ENCODE data around the gene C5AR2. TPM values are rescaled to one million over a fixed set of nuclear protein-coding genes. Genes with fewer than 3 reads are reported as not detected.
A peak's percentile ranks its signal among the peaks of the same experiment; 100 is the strongest.
"Not testable (repeated sequence)": the region's sequence is repeated elsewhere in the genome, so short reads cannot be mapped to it uniquely, and the experiment has no call there.

C5AR2 gene
- total RNA-seq, 2 experiments from 2014 or later: not detected

DNA sequence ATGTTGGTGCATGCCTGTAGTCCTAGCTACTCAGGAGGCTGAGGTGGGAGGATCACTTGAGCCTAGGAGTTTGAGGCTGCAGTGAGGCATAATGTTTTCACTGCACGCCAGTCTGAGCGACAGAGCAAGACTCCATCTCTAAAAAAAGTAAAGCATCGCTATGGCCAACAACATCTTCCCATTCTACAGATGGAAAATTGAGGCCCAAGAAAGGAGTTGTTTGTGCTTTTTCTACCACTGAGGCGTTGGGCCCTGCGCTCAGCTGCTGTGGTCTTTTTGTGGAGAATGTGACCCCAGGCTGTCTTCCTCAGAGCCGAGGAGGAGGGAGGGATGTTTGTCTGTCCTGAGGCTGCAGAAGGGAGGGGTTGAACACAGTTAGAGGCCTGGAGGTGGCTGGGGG, 485 bp upstream of the C5AR2 start:
- CTCF ChIA-PET: no interaction called here
- H3K4me3 Mint-ChIP-seq: no peak overlapping the region
- H3K27me3 Mint-ChIP-seq (ENCODE audit: low read depth): no peaks in the 10 kb centered on the region

GRCh38 chr19:47336765-47337718, 5.1 kb downstream of the C5AR2 start:
- H3K9me3 Mint-ChIP-seq; H3K4me1 Mint-ChIP-seq (ENCODE audit: low read depth); intact Hi-C loops (cut with micrococcal nuclease); H3K36me3 Mint-ChIP-seq (ENCODE audit: low read depth); H3K27me3 Mint-ChIP-seq (ENCODE audit: low read depth); H3K27ac Mint-ChIP-seq; H3K4me3 Mint-ChIP-seq: not testable (repeated sequence)
- CTCF ChIA-PET: interaction anchor here (0.7 to 1.5 kb wide), 2 partner anchors 12 to 13 kb away, joined by 3 to 4 read pairs; partner anchors contain the start of gene DHX34
- peak; percentile 32 for DNase-seq

More for the DNA sequence above, 485 bp upstream of the C5AR2 start:
- no peaks in the 10 kb centered on the region for H3K9me3 Mint-ChIP-seq
- peaks cover 4% of the 10 kb centered on the region for H3K4me1 Mint-ChIP-seq (ENCODE audit: low read depth)
- no peak for DNase-seq
- no peak overlapping the region for H3K27ac Mint-ChIP-seq
- intact Hi-C loops (cut with micrococcal nuclease): no loop called here
- no peaks in the 10 kb centered on the region for H3K36me3 Mint-ChIP-seq (ENCODE audit: low read depth)

DNA sequence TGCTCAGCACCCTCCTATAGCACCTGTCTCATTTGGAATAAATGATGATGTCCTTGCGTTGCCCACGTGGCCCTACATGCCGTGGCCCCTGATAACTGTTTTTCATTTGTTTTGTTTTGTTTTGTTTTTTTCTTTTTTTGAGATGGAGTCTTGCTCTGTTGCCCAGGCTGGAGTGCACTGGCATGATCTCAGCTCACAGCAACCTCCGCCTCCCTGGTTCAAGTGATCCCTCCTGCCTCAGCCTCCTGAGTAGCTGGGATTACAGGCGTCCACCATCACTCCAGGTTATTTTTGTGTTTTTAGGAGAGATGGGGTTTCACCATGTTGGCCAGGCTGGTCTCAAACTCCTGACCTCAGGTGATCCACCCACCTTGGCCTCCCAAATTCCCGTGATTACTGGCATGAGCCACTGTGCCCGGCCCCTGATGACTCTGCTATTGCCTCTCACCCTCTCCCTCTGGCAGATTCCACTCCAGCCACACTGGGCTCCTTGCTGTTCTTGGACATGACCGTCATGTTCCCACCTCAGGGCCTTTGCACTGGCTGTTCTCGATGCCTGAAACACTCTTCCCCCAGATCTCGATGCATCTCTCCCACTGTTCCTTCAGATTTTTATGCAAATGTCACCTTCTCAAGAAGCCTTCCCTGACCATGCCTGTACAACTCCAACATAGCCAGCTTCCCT, 7.4 kb downstream of the C5AR2 start:
- H3K4me1 Mint-ChIP-seq (ENCODE audit: low read depth): peaks cover 7% of the 10 kb centered on the region
- no peaks in the 10 kb centered on the region for H3K27me3 Mint-ChIP-seq (ENCODE audit: low read depth)
- DNase-seq: no peak
- CTCF ChIA-PET: interaction anchor here (0.6 to 1.3 kb wide), 2 partner anchors 43 to 1050 kb away, joined by 4 read pairs; no protein-coding TSS in a partner anchor
- H3K36me3 Mint-ChIP-seq (ENCODE audit: low read depth): no peaks in the 10 kb centered on the region
- intact Hi-C loops (cut with micrococcal nuclease): no loop called here
- no peaks in the 10 kb centered on the region for H3K9me3 Mint-ChIP-seq
- no peak overlapping the region for H3K4me3 Mint-ChIP-seq
- no peak overlapping the region for H3K27ac Mint-ChIP-seq

DNA sequence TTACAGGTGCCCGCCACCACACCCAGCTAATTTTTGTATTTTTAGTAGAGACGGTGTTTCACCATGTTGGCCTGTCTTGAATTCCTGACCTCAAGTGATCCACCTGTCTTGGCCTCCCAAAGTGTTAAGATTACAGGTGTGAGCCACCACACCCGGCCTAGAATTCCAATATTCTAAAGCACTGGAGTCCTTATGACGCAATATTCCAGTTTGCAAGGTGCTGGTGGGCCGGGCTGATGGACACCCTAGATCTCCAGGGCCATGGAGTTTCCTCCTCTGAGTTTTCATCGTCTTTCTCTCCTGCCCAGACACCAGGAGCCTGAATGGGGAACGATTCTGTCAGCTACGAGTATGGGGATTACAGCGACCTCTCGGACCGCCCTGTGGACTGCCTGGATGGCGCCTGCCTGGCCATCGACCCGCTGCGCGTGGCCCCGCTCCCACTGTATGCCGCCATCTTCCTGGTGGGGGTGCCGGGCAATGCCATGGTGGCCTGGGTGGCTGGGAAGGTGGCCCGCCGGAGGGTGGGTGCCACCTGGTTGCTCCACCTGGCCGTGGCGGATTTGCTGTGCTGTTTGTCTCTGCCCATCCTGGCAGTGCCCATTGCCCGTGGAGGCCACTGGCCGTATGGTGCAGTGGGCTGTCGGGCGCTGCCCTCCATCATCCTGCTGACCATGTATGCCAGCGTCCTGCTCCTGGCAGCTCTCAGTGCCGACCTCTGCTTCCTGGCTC, 8.7 kb downstream of the C5AR2 start:
- no peaks in the 10 kb centered on the region for H3K36me3 Mint-ChIP-seq (ENCODE audit: low read depth)
- peaks cover 7% of the 10 kb centered on the region for H3K4me1 Mint-ChIP-seq (ENCODE audit: low read depth)
- intact Hi-C loops (cut with micrococcal nuclease): no loop called here
- H3K4me3 Mint-ChIP-seq: no peak overlapping the region
- no peak for DNase-seq
- no peaks in the 10 kb centered on the region for H3K27me3 Mint-ChIP-seq (ENCODE audit: low read depth)
- no peak overlapping the region for H3K27ac Mint-ChIP-seq
- H3K9me3 Mint-ChIP-seq: no peaks in the 10 kb centered on the region
- CTCF ChIA-PET: no interaction called here

DNA sequence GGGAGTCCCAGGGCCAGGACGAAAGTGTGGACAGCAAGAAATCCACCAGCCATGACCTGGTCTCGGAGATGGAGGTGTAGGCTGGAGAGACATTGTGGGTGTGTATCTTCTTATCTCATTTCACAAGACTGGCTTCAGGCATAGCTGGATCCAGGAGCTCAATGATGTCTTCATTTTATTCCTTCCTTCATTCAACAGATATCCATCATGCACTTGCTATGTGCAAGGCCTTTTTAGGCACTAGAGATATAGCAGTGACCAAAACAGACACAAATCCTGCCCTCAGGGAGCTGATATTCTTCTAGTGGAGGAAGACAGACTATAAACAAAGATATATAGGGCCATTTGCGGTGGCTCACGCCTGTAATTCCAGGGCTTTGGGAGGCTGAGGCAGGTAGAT, 9.8 kb downstream of the C5AR2 start:
- H3K9me3 Mint-ChIP-seq: no peaks in the 10 kb centered on the region
- H3K4me1 Mint-ChIP-seq (ENCODE audit: low read depth): peaks cover under 1% of the 10 kb centered on the region
- no peak overlapping the region for H3K27ac Mint-ChIP-seq
- DNase-seq: no peak
- no peaks in the 10 kb centered on the region for H3K36me3 Mint-ChIP-seq (ENCODE audit: low read depth)
- H3K27me3 Mint-ChIP-seq (ENCODE audit: low read depth): no peaks in the 10 kb centered on the region
- no peak overlapping the region for H3K4me3 Mint-ChIP-seq
- intact Hi-C loops (cut with micrococcal nuclease): no loop called here
- CTCF ChIA-PET: no interaction called here

DNA sequence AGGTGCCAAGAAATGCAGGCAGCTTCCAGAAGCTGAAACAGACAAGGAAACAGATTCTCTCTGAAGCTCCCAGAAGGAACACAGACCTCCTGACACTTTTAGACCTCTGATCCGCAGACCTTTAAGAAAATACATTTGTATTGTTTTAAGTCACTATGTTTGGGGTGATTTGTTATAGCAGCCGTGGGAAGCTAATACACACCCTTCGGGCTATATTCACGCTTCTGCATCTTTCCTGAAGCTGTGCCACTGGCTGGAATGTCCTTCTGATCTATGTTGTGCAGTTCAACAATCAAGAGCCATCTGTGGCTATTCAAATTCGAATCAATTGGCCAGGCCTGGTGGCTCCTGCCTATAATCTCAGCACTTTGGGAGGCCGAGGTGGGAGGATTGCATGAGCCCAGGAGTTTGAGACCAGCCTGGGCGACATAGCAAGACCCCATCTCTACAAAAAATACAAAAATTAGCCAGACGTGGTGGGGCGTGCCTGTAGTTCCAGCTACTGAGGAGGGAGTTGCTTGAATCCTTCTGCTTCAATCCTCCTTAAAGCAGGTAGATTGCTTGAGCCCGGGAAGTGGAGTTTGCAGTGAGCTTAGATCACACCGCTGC, 11.3 kb downstream of the C5AR2 start:
- H3K27me3 Mint-ChIP-seq (ENCODE audit: low read depth): no peaks in the 10 kb centered on the region
- H3K36me3 Mint-ChIP-seq (ENCODE audit: low read depth): no peaks in the 10 kb centered on the region
- H3K9me3 Mint-ChIP-seq: no peaks in the 10 kb centered on the region
- CTCF ChIA-PET: interaction anchor here (0.6 to 1.1 kb wide), 3 partner anchors 8 to 1327 kb away, joined by 3 to 4 read pairs (median 3); no protein-coding TSS in a partner anchor
- H3K27ac Mint-ChIP-seq: no peak overlapping the region
- DNase-seq: no peak
- intact Hi-C loops (cut with micrococcal nuclease): no loop called here
- H3K4me1 Mint-ChIP-seq (ENCODE audit: low read depth): no peaks in the 10 kb centered on the region
- H3K4me3 Mint-ChIP-seq: no peak overlapping the region

DNA sequence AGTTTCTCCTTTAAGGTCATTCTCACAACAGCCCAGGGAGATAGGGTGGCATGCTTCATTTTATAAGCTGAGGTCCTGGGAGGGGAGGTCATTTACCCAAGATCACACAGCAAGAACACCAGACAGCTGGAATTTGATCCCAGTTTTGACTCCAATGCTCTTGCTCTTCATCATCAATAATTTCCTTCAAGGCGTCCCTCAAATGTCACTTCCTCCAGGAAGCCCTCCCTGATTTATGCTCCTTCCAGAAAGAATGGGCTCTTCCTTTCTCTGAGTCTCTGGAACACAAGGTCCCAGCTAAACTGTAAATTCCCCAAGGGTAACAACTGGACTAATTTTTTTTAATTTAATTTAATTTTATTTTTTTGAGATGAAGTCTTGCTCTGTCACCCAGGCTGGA, 12.4 kb downstream of the C5AR2 start:
- H3K27me3 Mint-ChIP-seq (ENCODE audit: low read depth): no peaks in the 10 kb centered on the region
- peaks cover 4% of the 10 kb centered on the region for H3K36me3 Mint-ChIP-seq (ENCODE audit: low read depth)
- DNase-seq: no peak
- no peak overlapping the region for H3K4me3 Mint-ChIP-seq
- H3K9me3 Mint-ChIP-seq: no peaks in the 10 kb centered on the region
- intact Hi-C loops (cut with micrococcal nuclease): no loop called here
- H3K27ac Mint-ChIP-seq: no peak overlapping the region
- peaks cover 8% of the 10 kb centered on the region for H3K4me1 Mint-ChIP-seq (ENCODE audit: low read depth)
- CTCF ChIA-PET: interaction anchor here (0.6 to 1.1 kb wide), 4 partner anchors 9 to 249 kb away, joined by 3 to 5 read pairs (median 4); no protein-coding TSS in a partner anchor

GRCh38 chr19:47346024-47346423, 14.0 kb downstream of the C5AR2 start:
- intact Hi-C loops (cut with micrococcal nuclease); H3K9me3 Mint-ChIP-seq: not testable (repeated sequence)
- CTCF ChIA-PET: interaction anchor here (0.6 kb wide), 1 partner anchor 66 kb away, joined by 3 read pairs; no protein-coding TSS in a partner anchor

GRCh38 chr19:47348819-47349795, 17.1 kb downstream of the C5AR2 start, which contains the start of gene DHX34:
Gene DHX34 (plus strand): TSS chr19:47349315. CDS start chr19:47353031, 3,716 bp downstream.
- intact Hi-C loops (cut with micrococcal nuclease): loop anchor here (1.0 to 2.0 kb wide), 6 partner anchors 34 to 396 kb away; partner anchors contain the start of genes INAFM1, NAPA, NOP53 and TMEM160
- Mint-ChIP-seq H3K27me3 (ENCODE audit: low read depth) (no peaks in the 10 kb centered on the region), H3K4me3 (peak within 1 kb of the TSS; percentile 100), H3K36me3 (ENCODE audit: low read depth) (peaks cover 27% of the 10 kb centered on the region), H3K4me1 (ENCODE audit: low read depth) (peaks cover 43% of the 10 kb centered on the region), H3K27ac (peak within 1 kb of the TSS; percentile 88), H3K9me3 (no peaks in the 10 kb centered on the region)
- peak; percentile 99 for DNase-seq
- CTCF ChIA-PET: interaction anchor here (0.6 to 2.5 kb wide), 33 partner anchors 8 to 364 kb away, joined by 3 to 16 read pairs (median 4); partner anchors contain the start of genes EHD2, INAFM1 and KPTN

More at GRCh38 chr19:47346024-47346423, 14.0 kb downstream of the C5AR2 start:
- DNase-seq; H3K4me3 Mint-ChIP-seq; H3K27ac Mint-ChIP-seq; H3K27me3 Mint-ChIP-seq (ENCODE audit: low read depth): not testable (repeated sequence)
- Mint-ChIP-seq H3K4me1 (ENCODE audit: low read depth) (peaks cover 22% of the 10 kb centered on the region), H3K36me3 (ENCODE audit: low read depth) (peaks cover 14% of the 10 kb centered on the region)

DNA sequence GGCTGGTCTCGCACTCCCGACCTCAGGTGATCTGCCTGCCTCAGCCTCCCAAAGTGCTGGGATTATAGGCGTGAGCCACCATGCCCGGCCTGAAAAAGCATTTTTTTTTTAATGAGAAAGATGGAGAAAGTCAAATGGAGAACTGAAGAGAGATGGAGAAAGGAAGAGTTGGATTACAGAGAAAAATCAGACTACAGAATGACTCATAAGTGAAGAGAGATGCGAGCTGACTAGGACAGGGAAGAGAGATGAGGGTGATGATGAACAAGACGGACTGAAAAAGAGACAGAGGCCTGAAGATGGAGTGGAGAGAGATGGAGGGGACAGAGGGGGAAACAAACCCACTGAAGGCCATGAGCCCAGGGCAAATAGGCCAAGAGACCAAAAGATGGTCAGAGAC, 18.7 kb downstream of the C5AR2 start:
- Mint-ChIP-seq H3K4me1 (ENCODE audit: low read depth) (peaks cover 51% of the 10 kb centered on the region), H3K4me3 (peak overlapping the region; percentile 28), H3K36me3 (ENCODE audit: low read depth) (peaks cover 36% of the 10 kb centered on the region), H3K9me3 (no peaks in the 10 kb centered on the region), H3K27ac (peak overlapping the region; percentile 1), H3K27me3 (ENCODE audit: low read depth) (no peaks in the 10 kb centered on the region)
- no peak for DNase-seq
- CTCF ChIA-PET: interaction anchor here (0.6 to 2.5 kb wide), 4 partner anchors 16 to 499 kb away, joined by 3 to 16 read pairs (median 4); no protein-coding TSS in a partner anchor
- intact Hi-C loops (cut with micrococcal nuclease): no loop called here

All from activated naive CD4-positive, alpha-beta T cell treated with anti-CD3 and anti-CD28 coated beads for 36 hours (primary cell).